Calu3 (cell line): Measurements from ENCODE around the gene PLEKHD1. TPM values are rescaled to one million over a fixed set of nuclear protein-coding genes. Genes with fewer than 3 reads are reported as not detected.

Experiments used
- BruUV-seq: library from RNA; stranded (reverse); fragments of 400-500 nt; replicated peaks from 2 replicates; lab custom pipeline; 2021; lab: Mats Ljungman, UMichigan
- CTCF ChIA-PET: fragments of 300-600 bp; sonication (Branson Sonifier 250); formaldehyde crosslinking; loops from one replicate; lab custom pipeline; 2022; ENCODE audit warnings: antibody characterized with exemption; lab: Charles Lee
- DNase-seq: peaks from one replicate; pipeline ENCODE4 v3.0.0; 2022
- H3K27ac Mint-ChIP-seq: one replicate; pipeline ENCODE4 v1.8.0; 2022; ENCODE audit warnings: mixed read lengths; ENCODE audit not compliant: unreplicated experiment
- H3K27me3 Mint-ChIP-seq: one replicate; pipeline ENCODE4 v1.8.0; 2022; ENCODE audit warnings: mixed read lengths; ENCODE audit not compliant: unreplicated experiment
- H3K36me3 Mint-ChIP-seq: one replicate; pipeline ENCODE4 v1.8.0; 2022; ENCODE audit warnings: mild to moderate bottlenecking, moderate library complexity, mixed read lengths; ENCODE audit not compliant: insufficient read depth, unreplicated experiment
- H3K4me1 Mint-ChIP-seq: one replicate; pipeline ENCODE4 v1.8.0; 2022; ENCODE audit warnings: mild to moderate bottlenecking, low read depth, mixed read lengths; ENCODE audit not compliant: unreplicated experiment
- H3K4me3 Mint-ChIP-seq: one replicate; pipeline ENCODE4 v1.8.0; 2022; ENCODE audit warnings: mild to moderate bottlenecking, low read depth, moderate library complexity, mixed read lengths; ENCODE audit not compliant: unreplicated experiment
- H3K9me3 Mint-ChIP-seq: one replicate; pipeline ENCODE4 v1.8.0; 2022; ENCODE audit warnings: low read depth, mixed read lengths; ENCODE audit not compliant: unreplicated experiment
- intact Hi-C: fragments of 100-400 bp; cut with micrococcal nuclease; formaldehyde crosslinking; loops from one replicate; pipeline ENCODE4 v1.10.0; 2022; ENCODE audit not compliant: unreplicated experiment
- total RNA-seq: library from RNA; stranded (reverse); gene quantifications from 2 replicates; pipeline ENCODE4 v1.2.3, GENCODE V29; 2022
- TF ChIP-seq, protein P1 (sequence below): fragments of 200-600 bp; IDR thresholded peaks from one replicate; pipeline ENCODE4 v1.8.0; 2022; ENCODE audit warnings: antibody characterized with exemption; ENCODE audit not compliant: unreplicated experiment

The PLEKHD1 gene
- total RNA-seq, 1 experiment from 2014 or later = 0.73 TPM

- no TSS peak for BruUV-seq
- H3K27ac Mint-ChIP-seq = no peak overlapping the region
- CTCF ChIA-PET = interaction anchor here (0.6 kb wide), 1 partner anchor 486 kb away, joined by 3 read pairs; no protein-coding TSS in a partner anchor
- TF ChIP-seq, protein P1, sequence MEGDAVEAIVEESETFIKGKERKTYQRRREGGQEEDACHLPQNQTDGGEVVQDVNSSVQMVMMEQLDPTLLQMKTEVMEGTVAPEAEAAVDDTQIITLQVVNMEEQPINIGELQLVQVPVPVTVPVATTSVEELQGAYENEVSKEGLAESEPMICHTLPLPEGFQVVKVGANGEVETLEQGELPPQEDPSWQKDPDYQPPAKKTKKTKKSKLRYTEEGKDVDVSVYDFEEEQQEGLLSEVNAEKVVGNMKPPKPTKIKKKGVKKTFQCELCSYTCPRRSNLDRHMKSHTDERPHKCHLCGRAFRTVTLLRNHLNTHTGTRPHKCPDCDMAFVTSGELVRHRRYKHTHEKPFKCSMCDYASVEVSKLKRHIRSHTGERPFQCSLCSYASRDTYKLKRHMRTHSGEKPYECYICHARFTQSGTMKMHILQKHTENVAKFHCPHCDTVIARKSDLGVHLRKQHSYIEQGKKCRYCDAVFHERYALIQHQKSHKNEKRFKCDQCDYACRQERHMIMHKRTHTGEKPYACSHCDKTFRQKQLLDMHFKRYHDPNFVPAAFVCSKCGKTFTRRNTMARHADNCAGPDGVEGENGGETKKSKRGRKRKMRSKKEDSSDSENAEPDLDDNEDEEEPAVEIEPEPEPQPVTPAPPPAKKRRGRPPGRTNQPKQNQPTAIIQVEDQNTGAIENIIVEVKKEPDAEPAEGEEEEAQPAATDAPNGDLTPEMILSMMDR = no peak
- H3K36me3 Mint-ChIP-seq = peaks cover 4% of the 10 kb centered on the region
- H3K4me1 Mint-ChIP-seq = no peaks in the 10 kb centered on the region
- no peaks in the 10 kb centered on the region for H3K9me3 Mint-ChIP-seq
- intact Hi-C loops = no loop called here
- no peak for DNase-seq
- H3K27me3 Mint-ChIP-seq = peaks cover 53% of the 10 kb centered on the region
- H3K4me3 Mint-ChIP-seq = no peak overlapping the region
Observed at GRCh38 chr14:69480136-69480535, 4.4 kb upstream of the PLEKHD1 start.

- TF ChIP-seq, protein P1 = no peak
- Mint-ChIP-seq H3K9me3 (no peaks in the 10 kb centered on the region), H3K27ac (no peak overlapping the region), H3K36me3 (peaks cover 4% of the 10 kb centered on the region), H3K27me3 (peaks cover 65% of the 10 kb centered on the region), H3K4me3 (no peak overlapping the region), H3K4me1 (no peaks in the 10 kb centered on the region)
- no peak for DNase-seq
- CTCF ChIA-PET = no interaction called here
- BruUV-seq = no TSS peak
- intact Hi-C loops = no loop called here
Observed at GRCh38 chr14:69481815-69482568, 2.5 kb upstream of the PLEKHD1 start.

- CTCF ChIA-PET = interaction anchor here (0.6 to 1.0 kb wide), 3 partner anchors 9 to 1495 kb away, joined by 5 to 12 read pairs (median 6); no protein-coding TSS in a partner anchor
- no TSS peak for BruUV-seq
- peak; percentile 35 for DNase-seq
- Mint-ChIP-seq H3K27ac (no peak overlapping the region), H3K36me3 (peaks cover 4% of the 10 kb centered on the region), H3K4me1 (no peaks in the 10 kb centered on the region), H3K4me3 (peak overlapping the region; percentile 72), H3K9me3 (no peaks in the 10 kb centered on the region), H3K27me3 (peaks cover 65% of the 10 kb centered on the region)
- TF ChIP-seq, protein P1 = no peak
- intact Hi-C loops = no loop called here
Observed at GRCh38 chr14:69483765-69484443, 624 bp upstream of the PLEKHD1 start.

DNA sequence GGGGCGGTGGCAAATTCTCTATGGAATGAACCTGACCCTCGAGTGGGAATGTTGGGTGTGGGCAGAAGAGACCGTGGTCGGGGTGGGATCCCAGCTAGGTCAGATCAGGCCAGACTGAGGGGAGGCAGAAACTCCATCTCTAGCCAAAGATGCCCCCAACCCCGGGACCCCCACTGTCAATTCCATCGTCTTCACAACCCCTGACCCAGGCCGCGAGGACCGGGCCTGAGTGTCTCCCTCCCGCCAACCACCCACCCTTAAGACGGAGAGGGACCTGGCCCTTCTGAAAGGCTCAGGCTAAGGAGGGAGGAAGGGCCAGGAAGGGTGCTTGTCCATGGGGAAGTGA is 760 bp downstream of the PLEKHD1 start:
- Mint-ChIP-seq H3K9me3 (no peaks in the 10 kb centered on the region), H3K27me3 (peaks cover 64% of the 10 kb centered on the region), H3K36me3 (peaks cover 4% of the 10 kb centered on the region), H3K4me3 (peak overlapping the region; percentile 72), H3K27ac (no peak overlapping the region), H3K4me1 (no peaks in the 10 kb centered on the region)
- TF ChIP-seq, protein P1 = no peak
- CTCF ChIA-PET = interaction anchor here (1.9 kb wide), 1 partner anchor 9 kb away, joined by 5 read pairs; no protein-coding TSS in a partner anchor
- BruUV-seq = no TSS peak
- DNase-seq = no peak
- intact Hi-C loops = no loop called here
